H9 (cell line): ENCODE results near the gene ZBTB16. TPM values are rescaled to one million over a fixed set of nuclear protein-coding genes. Genes with fewer than 3 reads are reported as not detected.
A peak's percentile ranks its signal among the peaks of the same experiment; 100 is the strongest.

Source experiments
- DNase-seq: peaks from one replicate; pipeline ENCODE4 v3.0.0-alpha.2; 2017
- H2AFZ ChIP-seq: one replicate; pipeline ENCODE4 v1.6.1; 2013; ENCODE audit warnings: mild to moderate bottlenecking, low read length, control low read depth, moderate library complexity
- H2AK5ac ChIP-seq: 2 replicates; pipeline ENCODE4 v1.6.1; 2013; ENCODE audit warnings: low read length, control low read depth, mixed read lengths; ENCODE audit not compliant: insufficient read length
- H2BK120ac ChIP-seq: one replicate; pipeline ENCODE4 v1.6.1; 2013; ENCODE audit warnings: low read depth, mild to moderate bottlenecking, low read length, control low read depth, inconsistent platforms; ENCODE audit not compliant: poor library complexity, severe bottlenecking
- H2BK12ac ChIP-seq: 2 replicates; pipeline ENCODE4 v1.6.1; 2013; ENCODE audit warnings: low read length, control low read depth, mixed read lengths, low read depth; ENCODE audit not compliant: insufficient read length
- H2BK15ac ChIP-seq: 2 replicates; pipeline ENCODE4 v1.6.1; 2013; ENCODE audit warnings: low read depth, low read length, control low read depth
- H2BK20ac ChIP-seq: one replicate; pipeline ENCODE4 v1.6.1; 2013; ENCODE audit warnings: low read depth, mild to moderate bottlenecking, low read length, control low read depth, inconsistent platforms; ENCODE audit not compliant: poor library complexity, severe bottlenecking
- H2BK5ac ChIP-seq: 2 replicates; pipeline ENCODE4 v1.6.1; 2013; ENCODE audit warnings: low read length, control low read depth, mixed read lengths; ENCODE audit not compliant: insufficient read length
- H3K14ac ChIP-seq: 2 replicates; pipeline ENCODE4 v1.6.1; 2013; ENCODE audit warnings: low read length, control low read depth; ENCODE audit not compliant: insufficient read depth
- H3K18ac ChIP-seq: 2 replicates; pipeline ENCODE4 v1.6.1; 2013; ENCODE audit warnings: low read depth, mild to moderate bottlenecking, mixed read lengths, low read length, control low read depth; ENCODE audit not compliant: insufficient read length
- H3K23ac ChIP-seq: 2 replicates; pipeline ENCODE4 v1.6.1; 2013; ENCODE audit warnings: low read length, control low read depth, mixed read lengths, low read depth; ENCODE audit not compliant: insufficient read length
- H3K23me2 ChIP-seq: 2 replicates; pipeline ENCODE4 v1.6.1; 2013; ENCODE audit warnings: low read depth, mild to moderate bottlenecking, mixed read lengths, low read length, control low read depth; ENCODE audit not compliant: insufficient read length, poor library complexity, severe bottlenecking
- H3K27ac ChIP-seq: 2 replicates; pipeline ENCODE4 v1.5.1; 2013; ENCODE audit warnings: low read length, control low read depth, mixed read lengths, low read depth; ENCODE audit not compliant: insufficient read length
- H3K27me3 ChIP-seq: 2 replicates; pipeline ENCODE4 v1.6.1; 2013; ENCODE audit warnings: low read length, control low read depth, inconsistent platforms; ENCODE audit not compliant: insufficient read depth
- H3K4ac ChIP-seq: 2 replicates; pipeline ENCODE4 v1.6.1; 2013; ENCODE audit warnings: low read depth, mild to moderate bottlenecking, control low read depth, inconsistent platforms, low read length, moderate library complexity
- H3K4me1 ChIP-seq: 2 replicates; pipeline ENCODE4 v1.6.1; 2013; ENCODE audit warnings: low read length, control low read depth, inconsistent platforms; ENCODE audit not compliant: insufficient read depth
- H3K4me2 ChIP-seq: 2 replicates; pipeline ENCODE4 v1.6.1; 2013; ENCODE audit warnings: low read length, control low read depth, mixed read lengths; ENCODE audit not compliant: insufficient read length, insufficient read depth
- H3K56ac ChIP-seq: 2 replicates; pipeline ENCODE4 v1.6.1; 2013; ENCODE audit warnings: low read depth, mild to moderate bottlenecking, mixed read lengths, low read length, control low read depth; ENCODE audit not compliant: insufficient read length
- H3K79me1 ChIP-seq: 2 replicates; pipeline ENCODE4 v1.6.1; 2013; ENCODE audit warnings: low read depth, mild to moderate bottlenecking, moderate library complexity, low read length, control low read depth, inconsistent platforms; ENCODE audit not compliant: insufficient read depth, poor library complexity, severe bottlenecking
- H3K79me2 ChIP-seq: 2 replicates; pipeline ENCODE4 v1.6.1; 2013; ENCODE audit warnings: low read length, control low read depth, inconsistent platforms; ENCODE audit not compliant: insufficient read depth
- H3K9ac ChIP-seq: 2 replicates; pipeline ENCODE4 v1.6.1; 2013; ENCODE audit warnings: low read length, control low read depth, mixed read lengths; ENCODE audit not compliant: insufficient read length; ENCODE audit errors: extremely low read depth
- H3K9me3 ChIP-seq: one replicate; pipeline ENCODE4 v1.6.1; 2013; ENCODE audit warnings: low read depth, low read length, inconsistent platforms; ENCODE audit not compliant: control insufficient read depth
- H3T11ph ChIP-seq: one replicate; pipeline ENCODE4 v1.6.1; 2013; ENCODE audit warnings: mild to moderate bottlenecking, low read length, control low read depth, inconsistent platforms
- H4K20me1 ChIP-seq: one replicate; pipeline ENCODE4 v1.6.1; 2013; ENCODE audit not compliant: control insufficient read depth, insufficient read length, insufficient read depth
- H4K5ac ChIP-seq: 2 replicates; pipeline ENCODE4 v1.6.1; 2013; ENCODE audit warnings: low read depth, mild to moderate bottlenecking, mixed read lengths, low read length, control low read depth; ENCODE audit not compliant: insufficient read length
- H4K8ac ChIP-seq: replicated peaks from 2 replicates; pipeline ENCODE4 v1.6.1; 2013; ENCODE audit warnings: low read length, control low read depth, mixed read lengths, low read depth; ENCODE audit not compliant: insufficient read length
- H4K91ac ChIP-seq: 2 replicates; pipeline ENCODE4 v1.6.1; 2013; ENCODE audit warnings: low read depth, mild to moderate bottlenecking, moderate library complexity, mixed read lengths, low read length, control low read depth; ENCODE audit not compliant: insufficient read length
- H3K27ac Mint-ChIP-seq, 3 experiments: 2 replicates in 2 of 3; 3 replicates in 1 of 3; pipeline ENCODE4 v1.8.0; 2020 to 2021; ENCODE audit warnings: mixed read lengths in 3 of 3, mild to moderate bottlenecking in 1 of 3, moderate library complexity in 1 of 3
- H3K27me3 Mint-ChIP-seq: 2 replicates; pipeline ENCODE4 v1.8.0; 2021; ENCODE audit warnings: low read depth, mild to moderate bottlenecking, moderate library complexity, mixed read lengths
- H3K36me3 Mint-ChIP-seq, 3 experiments: 2 replicates in 2 of 3; 3 replicates in 1 of 3; pipeline ENCODE4 v1.8.0; 2020 to 2021; ENCODE audit warnings: low read depth in 3 of 3, mixed read lengths in 3 of 3; ENCODE audit not compliant: insufficient read depth in 1 of 3
- H3K4me1 Mint-ChIP-seq, 2 experiments: 2 replicates each; pipeline ENCODE4 v1.8.0; 2020; ENCODE audit warnings: mixed read lengths in 2 of 2
- H3K4me3 Mint-ChIP-seq, 2 experiments: 2 replicates in 1 of 2; 3 replicates in 1 of 2; pipeline ENCODE4 v1.8.0; 2020 to 2021; ENCODE audit warnings: mild to moderate bottlenecking in 2 of 2, mixed read lengths in 2 of 2, moderate library complexity in 1 of 2
- H3K9me3 Mint-ChIP-seq, 2 experiments: 2 replicates in 1 of 2; 3 replicates in 1 of 2; pipeline ENCODE4 v1.8.0; 2020; ENCODE audit warnings: mild to moderate bottlenecking in 2 of 2, mixed read lengths in 2 of 2, moderate library complexity in 1 of 2
- CTCF ChIP-seq: fragments of 200-600 bp; sonication (generic); conservative IDR thresholded peaks from 3 replicates; pipeline ENCODE4 v1.8.0; 2021; ENCODE audit warnings: antibody characterized with exemption, mild to moderate bottlenecking
- WGBS: extraction: QIAGEN DNeasy Blood & Tissue Kit; methylation state at CpG from one replicate; pipeline ENCODE4 v1.1.7; 2013; ENCODE audit warnings: missing lambda C conversion rate, low lambda C conversion rate, mixed read lengths; ENCODE audit not compliant: insufficient read length; ENCODE audit errors: extremely low coverage; 5-methylcytosine and 5-hydroxymethylcytosine counted together
- total RNA-seq: library from RNA; stranded (reverse); gene quantifications from 2 replicates; pipeline ENCODE4 v1.2.1, GENCODE V29; 2021

ZBTB16 gene
- total RNA-seq, 1 experiment from 2014 or later, result not detected

GRCh38 chr11:114195151-114195550 is 135.6 kb downstream of the ZBTB16 start:
- Histone ChIP-seq H3T11ph (no peak overlapping the region), H2AK5ac (no peak overlapping the region), H3K9ac (no peak overlapping the region), H2BK20ac (no peak overlapping the region), H3K79me1 (no peaks in the 10 kb centered on the region), H3K9me3 (no peaks in the 10 kb centered on the region), H2BK120ac (no peak overlapping the region), H3K4me1 (peaks cover 5% of the 10 kb centered on the region), H4K5ac (no peak overlapping the region), H3K23ac (no peak overlapping the region), H3K79me2 (no peaks in the 10 kb centered on the region), H2AFZ (no peak overlapping the region), H3K4me2 (no peak overlapping the region), H3K14ac (peak overlapping the region; percentile 68; the same call in 1 of the 2 replicates), H3K18ac (no peak overlapping the region), H2BK5ac (no peak overlapping the region), H3K27me3 (no peaks in the 10 kb centered on the region; the same call in 1 of the 2 replicates), H4K20me1 (no peaks in the 10 kb centered on the region), H3K27ac (no peak overlapping the region), H4K91ac (no peak overlapping the region), H3K23me2 (no peaks in the 10 kb centered on the region), H3K56ac (no peak overlapping the region), H4K8ac (no peak overlapping the region), H3K4ac (no peak overlapping the region), H2BK12ac (no peak overlapping the region), H2BK15ac (no peak overlapping the region)
- peaks cover 6 to 13% of the 10 kb centered on the region in 2 experiments; a peak in 4 of 5 replicates for H3K9me3 Mint-ChIP-seq
- no peak overlapping the region for H3K4me3 Mint-ChIP-seq
- no peak for DNase-seq
- H3K36me3 Mint-ChIP-seq, result 0 out of 7 replicates have a peak, but pooled peaks cover 0 to 3% (median 0%) of the 10 kb centered on the region in 3 experiments
- peaks cover 6% of the 10 kb centered on the region for H3K27me3 Mint-ChIP-seq
- H3K27ac Mint-ChIP-seq, result no peak overlapping the region; a peak in 1 of 7 replicates
- H3K4me1 Mint-ChIP-seq, result peaks cover 19 to 20% of the 10 kb centered on the region in 2 experiments
- no peak for TF ChIP-seq CTCF
- no CpG with 5 or more reads among the region's 4 CpGs for WGBS
